HG03175 (cell line): ENCODE results near the gene FUT8.
"Not testable (repeated sequence)": the region's sequence is repeated elsewhere in the genome, so short reads cannot be mapped to it uniquely, and the experiment has no call there.

Experiments used
- ATAC-seq: cut with Tn5 transposase; IDR thresholded peaks from one replicate; pipeline ENCODE4 v1.9.1; 2021; ENCODE audit warnings: mild to moderate bottlenecking, moderate library complexity; ENCODE audit not compliant: unreplicated experiment

FUT8 gene

GRCh38 chr14:65446159-65446558 lies 33.6 kb downstream of the FUT8 start:
- no peak for ATAC-seq

GRCh38 chr14:65449647-65450046 lies 37.1 kb downstream of the FUT8 start:
- no peak for ATAC-seq

- ATAC-seq = no peak
These were observed 41.4 kb downstream of the FUT8 start for GRCh38 chr14:65453807-65454480.

- no peak for ATAC-seq
These were observed 43.7 kb downstream of the FUT8 start for GRCh38 chr14:65456247-65456646.

- peak; percentile 49 for ATAC-seq
These were observed 49.2 kb downstream of the FUT8 start for GRCh38 chr14:65461730-65462129.

- ATAC-seq = peak; percentile 67
These were observed 49.9 kb downstream of the FUT8 start for GRCh38 chr14:65462411-65462810.

GRCh38 chr14:65465584-65465983 lies 53.1 kb downstream of the FUT8 start:
- no peak for ATAC-seq

GRCh38 chr14:65467926-65468325 lies 55.4 kb downstream of the FUT8 start:
- ATAC-seq = not testable (repeated sequence)

- no peak for ATAC-seq
These were observed 57.4 kb downstream of the FUT8 start for GRCh38 chr14:65469903-65470302.

- ATAC-seq = peak; percentile 33
These were observed 57.9 kb downstream of the FUT8 start for GRCh38 chr14:65470404-65470880.

GRCh38 chr14:65471038-65471878 lies 58.7 kb downstream of the FUT8 start:
- ATAC-seq = peak; percentile 66

- no peak for ATAC-seq
These were observed 59.7 kb downstream of the FUT8 start for GRCh38 chr14:65472189-65472588.

- peak; percentile 77 for ATAC-seq
These were observed 63.9 kb downstream of the FUT8 start for GRCh38 chr14:65476273-65476941.

- ATAC-seq = no peak
These were observed 64.4 kb downstream of the FUT8 start for GRCh38 chr14:65476942-65477318.

- no peak for ATAC-seq
These were observed 65.5 kb downstream of the FUT8 start for GRCh38 chr14:65478017-65478416.

GRCh38 chr14:65478596-65478995 lies 66.1 kb downstream of the FUT8 start:
- ATAC-seq = no peak

- no peak for ATAC-seq
These were observed 66.9 kb downstream of the FUT8 start for GRCh38 chr14:65479386-65479785.

GRCh38 chr14:65482757-65483438 lies 70.4 kb downstream of the FUT8 start:
- no peak for ATAC-seq

GRCh38 chr14:65483647-65484046 lies 71.1 kb downstream of the FUT8 start:
- ATAC-seq = no peak

- ATAC-seq = no peak
These were observed 73.0 kb downstream of the FUT8 start for GRCh38 chr14:65485516-65485915.

- ATAC-seq = no peak
These were observed 74.3 kb downstream of the FUT8 start for GRCh38 chr14:65486863-65487262.
